GM20000 (cell line): ENCODE results near the gene BRSK2.
A peak's percentile ranks its signal among the peaks of the same experiment; 100 is the strongest.

Experiments
- DNase-seq: peaks from one replicate; pipeline ENCODE4 v3.0.0; 2012; ENCODE audit warnings: low spot score
- TF ChIP-seq, protein P1 (sequence below): IDR thresholded peaks from 2 replicates; pipeline ENCODE4 v1.5.1; 2012; ENCODE audit warnings: mild to moderate bottlenecking, control low read depth; ENCODE audit errors: extremely low read depth, missing control alignments

Gene BRSK2

DNA sequence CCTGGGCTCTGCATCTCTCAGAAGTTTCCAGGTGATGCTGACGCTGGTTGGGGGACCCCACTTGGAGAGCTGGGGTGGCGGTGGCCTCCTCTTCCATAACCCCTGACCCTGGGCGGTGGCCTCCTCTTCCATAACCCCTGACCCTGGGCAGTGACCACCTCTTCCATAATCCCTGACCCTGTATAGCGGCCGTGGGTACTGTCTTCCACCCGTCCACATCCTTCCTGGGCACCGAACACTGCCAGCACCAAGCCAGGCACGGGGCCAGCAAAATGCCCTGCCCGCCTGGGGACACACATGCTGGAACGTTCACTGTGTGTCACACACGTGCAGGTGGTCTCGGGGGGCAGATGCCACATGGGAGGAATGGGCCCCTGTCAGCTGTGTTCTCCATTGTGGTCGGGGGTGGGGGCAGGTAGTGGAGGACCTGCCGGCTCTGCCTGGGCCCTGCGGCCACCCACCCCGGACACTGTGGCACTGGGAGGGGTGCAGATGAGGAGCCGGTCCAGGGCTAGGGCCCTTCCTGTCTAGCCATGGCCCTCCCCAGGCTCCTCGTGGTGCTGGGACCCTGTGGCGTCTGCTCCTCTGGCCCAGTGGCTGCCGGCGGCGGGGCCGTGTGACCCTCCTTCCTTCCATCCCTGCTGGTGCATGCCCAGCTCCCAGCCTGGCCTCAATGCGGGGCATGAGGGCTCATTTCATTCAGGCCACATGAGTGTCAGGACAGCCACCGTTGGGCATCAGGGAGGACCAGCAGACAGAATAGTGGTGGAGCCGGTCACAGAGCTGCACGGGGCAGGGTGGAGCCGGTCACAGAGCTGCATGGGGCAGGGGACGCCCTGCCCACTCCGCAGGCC is 10.8 kb downstream of the BRSK2 start:
- DNase-seq: no peak
- TF ChIP-seq, protein P1, sequence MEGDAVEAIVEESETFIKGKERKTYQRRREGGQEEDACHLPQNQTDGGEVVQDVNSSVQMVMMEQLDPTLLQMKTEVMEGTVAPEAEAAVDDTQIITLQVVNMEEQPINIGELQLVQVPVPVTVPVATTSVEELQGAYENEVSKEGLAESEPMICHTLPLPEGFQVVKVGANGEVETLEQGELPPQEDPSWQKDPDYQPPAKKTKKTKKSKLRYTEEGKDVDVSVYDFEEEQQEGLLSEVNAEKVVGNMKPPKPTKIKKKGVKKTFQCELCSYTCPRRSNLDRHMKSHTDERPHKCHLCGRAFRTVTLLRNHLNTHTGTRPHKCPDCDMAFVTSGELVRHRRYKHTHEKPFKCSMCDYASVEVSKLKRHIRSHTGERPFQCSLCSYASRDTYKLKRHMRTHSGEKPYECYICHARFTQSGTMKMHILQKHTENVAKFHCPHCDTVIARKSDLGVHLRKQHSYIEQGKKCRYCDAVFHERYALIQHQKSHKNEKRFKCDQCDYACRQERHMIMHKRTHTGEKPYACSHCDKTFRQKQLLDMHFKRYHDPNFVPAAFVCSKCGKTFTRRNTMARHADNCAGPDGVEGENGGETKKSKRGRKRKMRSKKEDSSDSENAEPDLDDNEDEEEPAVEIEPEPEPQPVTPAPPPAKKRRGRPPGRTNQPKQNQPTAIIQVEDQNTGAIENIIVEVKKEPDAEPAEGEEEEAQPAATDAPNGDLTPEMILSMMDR: no peak

DNA sequence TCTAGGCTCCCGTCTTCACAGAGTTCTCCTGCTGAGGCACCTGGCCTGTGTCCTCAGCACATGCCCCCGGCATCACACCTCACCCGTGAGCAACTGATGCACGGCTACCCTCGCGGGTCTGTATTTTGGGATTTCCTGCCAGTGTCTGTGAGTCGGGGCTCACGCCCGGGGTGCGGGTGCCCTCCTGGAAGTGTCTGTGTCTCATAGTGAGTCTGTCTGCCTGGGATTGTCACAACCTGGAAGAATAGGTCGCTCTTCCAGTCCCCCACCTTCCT is 11.4 kb downstream of the BRSK2 start:
- TF ChIP-seq, protein P1: no peak

DNA sequence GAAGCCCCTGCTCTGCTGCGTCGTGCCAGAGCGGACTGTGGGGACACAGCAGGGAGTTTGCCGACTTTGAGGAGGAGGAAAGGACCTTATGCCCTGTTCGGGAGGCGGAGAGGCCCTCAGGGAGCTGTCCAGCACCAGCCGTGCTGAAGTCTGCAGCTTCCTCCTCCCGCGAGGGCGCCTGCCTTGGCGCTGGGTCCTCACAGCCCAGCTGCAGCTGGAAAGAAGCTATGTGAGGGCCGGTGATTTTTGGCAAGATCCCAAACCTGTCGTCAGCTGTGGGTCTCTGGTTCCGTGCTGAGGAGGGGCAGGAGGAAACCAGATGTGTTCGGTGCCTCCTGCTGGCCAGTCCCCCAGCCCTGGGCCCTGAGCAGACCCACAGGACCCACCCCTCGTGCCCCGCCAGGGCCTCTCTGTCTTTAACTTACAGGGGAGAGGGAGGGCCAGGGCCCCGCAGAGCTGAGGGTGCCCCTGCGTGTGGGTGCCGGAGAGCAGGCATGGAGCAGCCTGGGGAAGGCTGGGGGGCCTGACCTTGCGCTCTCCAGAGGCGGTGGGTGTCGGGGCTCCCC is 12.0 kb downstream of the BRSK2 start:
- DNase-seq: peak; percentile 77
- TF ChIP-seq, protein P1: no peak

More for the DNA sequence above, 11.4 kb downstream of the BRSK2 start:
- no peak for DNase-seq

DNA sequence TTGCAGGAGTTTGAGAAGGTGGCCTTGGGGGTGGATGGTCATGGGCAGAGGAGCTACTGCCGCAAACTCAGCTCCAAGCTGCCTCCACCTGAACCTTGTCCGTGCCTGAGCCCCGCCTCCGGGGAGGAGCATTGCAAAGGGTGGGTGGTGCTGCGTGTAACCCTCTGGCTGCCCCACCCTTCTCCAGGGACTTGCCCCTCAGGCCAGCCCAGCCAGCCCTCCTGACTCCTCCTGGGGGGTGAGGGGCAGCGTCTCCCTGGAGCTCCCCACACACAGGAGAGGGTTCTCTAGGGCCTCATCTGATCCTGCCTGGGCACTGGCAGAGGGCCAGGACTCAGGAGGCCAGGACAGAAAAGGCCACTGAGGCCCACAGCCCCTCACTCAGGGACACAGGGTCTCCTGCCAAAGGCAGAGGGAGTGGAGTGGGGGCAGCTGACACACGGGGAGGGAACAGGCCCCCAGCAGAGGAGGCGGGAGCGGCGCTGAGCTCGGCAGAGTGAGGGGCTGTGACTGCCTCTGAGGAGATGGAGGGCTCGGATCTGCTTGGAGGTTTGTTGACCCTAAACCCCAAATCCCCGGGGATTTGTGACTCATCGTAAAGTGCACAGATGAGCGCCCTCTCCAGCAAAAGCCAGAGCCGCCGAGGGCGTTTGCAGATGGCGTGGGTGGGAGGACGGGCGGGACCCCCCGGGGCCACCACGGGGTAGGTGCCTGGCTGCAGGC is 12.8 kb downstream of the BRSK2 start:
- TF ChIP-seq, protein P1: no peak
- no peak for DNase-seq

DNA sequence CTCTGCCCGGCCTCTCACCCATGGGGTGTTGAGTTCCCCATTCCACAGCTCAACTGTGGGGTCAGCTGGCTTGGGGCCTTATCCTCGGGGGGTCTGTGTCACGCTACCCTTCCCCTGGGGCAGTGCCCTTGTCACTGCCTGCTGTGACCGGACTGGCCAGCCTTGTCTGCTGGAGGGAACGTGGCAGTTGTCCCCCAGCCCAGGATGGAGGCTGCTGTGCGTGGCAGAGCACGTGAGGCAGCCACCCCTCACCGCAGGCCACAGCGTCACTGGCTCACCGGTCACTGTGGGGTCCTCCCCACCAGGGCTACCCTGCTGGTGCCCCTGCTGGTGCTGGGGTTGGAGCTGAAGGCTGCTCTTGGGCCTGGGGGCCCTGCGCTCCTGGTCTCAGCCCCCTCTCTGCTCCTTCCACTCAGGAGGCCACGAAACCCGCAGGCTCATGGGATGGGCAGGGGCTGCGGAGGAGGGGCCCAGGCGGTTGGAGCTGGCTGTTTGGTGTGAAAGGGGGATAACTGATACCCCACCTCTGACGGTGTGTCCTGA is 13.4 kb downstream of the BRSK2 start:
- no peak for DNase-seq
- TF ChIP-seq, protein P1: no peak

DNA sequence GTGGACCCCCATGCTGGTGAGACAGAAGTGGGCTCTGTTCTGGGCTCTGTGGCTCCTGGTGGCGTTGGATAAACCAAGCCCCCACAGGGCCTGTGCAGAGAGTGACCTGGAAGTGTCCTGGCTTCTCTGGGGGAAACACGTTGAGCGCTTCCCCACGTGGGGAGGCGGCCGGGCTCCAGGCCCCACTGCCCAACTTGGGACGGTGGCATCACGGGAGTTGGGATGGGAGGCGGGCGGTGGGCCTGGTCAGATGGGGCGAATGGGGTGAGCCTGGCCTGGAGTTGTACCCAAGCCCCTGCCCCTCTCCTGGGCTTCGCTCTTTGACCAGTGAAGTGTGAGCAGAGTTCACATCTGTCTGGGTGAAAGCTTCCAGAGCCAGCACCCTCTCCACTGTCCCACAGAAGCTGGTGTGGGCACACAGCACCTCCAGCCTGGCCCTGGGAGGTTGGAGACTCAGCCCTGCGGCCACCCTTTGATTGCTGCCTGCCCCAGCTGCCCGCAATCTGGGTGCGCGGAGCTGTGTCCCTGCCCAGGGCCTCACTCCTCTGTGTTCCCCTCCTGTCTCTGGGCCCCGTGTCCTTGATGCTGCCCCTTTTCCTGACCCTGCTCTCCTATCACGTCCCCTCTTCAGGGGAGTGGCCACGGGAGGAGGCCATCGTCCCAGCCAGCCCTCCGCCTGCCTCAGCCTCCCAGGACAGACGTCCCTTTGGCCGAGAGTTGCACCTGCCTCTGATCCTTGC is 14.2 kb downstream of the BRSK2 start:
- TF ChIP-seq, protein P1: no peak
- no peak for DNase-seq
